Duodenal mucosa (tissue), 2 donors: ENCODE data around the gene LSMEM2.
"Not testable (repeated sequence)": the region's sequence is repeated elsewhere in the genome, so short reads cannot be mapped to it uniquely, and the experiment has no call there.

Experiments used
- H3K27ac ChIP-seq: one replicate; pipeline ENCODE4 v1.7.0; 2013; ENCODE audit warnings: low read depth, low read length
- H3K27me3 ChIP-seq, 2 donors: one replicate each; pipeline ENCODE4 v1.7.0; 2013; ENCODE audit warnings: low read length in 2 of 2, control low read depth in 1 of 2; ENCODE audit not compliant: insufficient read depth in 2 of 2, control insufficient read depth in 1 of 2
- H3K36me3 ChIP-seq, 2 donors: one replicate each; pipeline ENCODE4 v1.7.0; 2013; ENCODE audit warnings: low read length in 2 of 2, control low read depth in 1 of 2; ENCODE audit not compliant: insufficient read depth in 2 of 2, control insufficient read depth in 1 of 2
- H3K4me1 ChIP-seq, 2 donors: one replicate each; pipeline ENCODE4 v1.7.0; 2013; ENCODE audit warnings: low read length in 2 of 2, control low read depth in 1 of 2; ENCODE audit not compliant: insufficient read depth in 2 of 2, control insufficient read depth in 1 of 2
- H3K4me3 ChIP-seq, 2 donors: one replicate each; pipeline ENCODE4 v1.7.0; 2013; ENCODE audit warnings: low read length in 2 of 2, low read depth in 1 of 2
- H3K9ac ChIP-seq, 2 donors: one replicate each; pipeline ENCODE4 v1.7.0; 2013; ENCODE audit warnings: low read length in 2 of 2, low read depth in 1 of 2
- H3K9me3 ChIP-seq, 2 donors: one replicate each; pipeline ENCODE4 v1.7.0; 2013; ENCODE audit warnings: low read length in 2 of 2, control low read depth in 1 of 2; ENCODE audit not compliant: control insufficient read depth in 1 of 2

Gene LSMEM2

GRCh38 chr3:50256978-50257890, 21.7 kb upstream of the LSMEM2 start:
- Histone ChIP-seq H3K9me3 (no peaks in the 10 kb centered on the region), H3K4me1 (peaks cover 24 to 25% of the 10 kb centered on the region in 2 donors), H3K9ac (no peak overlapping the region), H3K27me3 (no peaks in the 10 kb centered on the region), H3K27ac (no peak overlapping the region), H3K4me3 (no peak overlapping the region), H3K36me3 (peaks cover 24 to 50% of the 10 kb centered on the region in 2 donors)

DNA sequence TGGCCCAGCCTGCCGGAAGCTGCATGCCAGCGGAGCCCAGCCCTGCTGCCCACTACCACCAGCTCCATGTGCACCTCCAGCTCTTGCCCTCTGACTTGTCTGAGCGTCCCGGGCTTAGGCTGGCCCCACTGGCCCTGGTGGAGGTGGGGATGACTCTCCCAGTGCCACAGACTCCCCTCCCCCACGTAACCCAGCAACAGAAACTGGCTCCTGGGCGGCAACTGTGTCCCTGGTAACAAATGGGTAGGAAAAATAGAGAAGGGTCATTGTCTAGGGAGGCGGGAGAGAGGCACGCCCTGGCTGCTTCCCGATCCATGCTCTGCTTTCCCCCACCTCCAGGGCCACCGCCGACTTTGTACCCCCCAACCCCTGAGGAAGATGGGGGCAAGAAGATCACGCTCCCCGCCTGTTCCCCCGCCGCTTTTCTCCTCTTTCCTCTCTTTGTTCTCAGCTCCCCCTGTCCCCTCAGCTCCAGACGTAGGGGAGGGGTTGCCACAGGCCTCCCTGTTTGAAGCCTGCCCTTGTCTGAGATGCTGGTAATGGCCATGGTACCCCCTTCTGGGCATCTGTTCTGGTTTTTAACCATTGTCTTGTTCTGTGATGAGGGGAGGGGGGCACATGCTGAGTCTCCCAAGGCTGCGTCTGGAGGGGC, 20.7 kb upstream of the LSMEM2 start:
- H3K27me3 ChIP-seq = no peaks in the 10 kb centered on the region
- H3K9me3 ChIP-seq = no peaks in the 10 kb centered on the region
- no peak overlapping the region for H3K27ac ChIP-seq
- peaks cover 19 to 41% of the 10 kb centered on the region in 2 donors for H3K36me3 ChIP-seq
- peaks cover 24 to 25% of the 10 kb centered on the region in 2 donors for H3K4me1 ChIP-seq
- no peak overlapping the region for H3K9ac ChIP-seq
- H3K4me3 ChIP-seq = no peak overlapping the region

DNA sequence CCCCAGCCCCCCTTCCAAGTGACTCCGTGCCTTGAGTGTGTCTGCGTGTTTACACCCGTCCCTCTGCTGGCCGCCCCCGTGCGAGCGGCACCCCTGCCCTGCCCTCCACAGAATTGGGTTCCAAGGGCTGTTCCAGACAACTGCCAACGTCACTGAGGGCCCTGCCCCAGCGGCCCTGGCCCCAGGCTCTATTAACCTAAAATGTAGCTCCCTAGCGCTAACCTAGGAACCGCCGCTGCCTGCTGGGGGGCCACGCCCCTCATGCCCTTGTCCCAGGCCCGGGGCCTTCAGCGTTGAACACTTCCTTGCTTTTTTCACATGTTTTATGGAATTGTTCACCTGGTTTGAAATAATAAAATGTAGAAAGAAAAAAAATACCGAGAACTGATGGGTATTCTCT, 19.9 kb upstream of the LSMEM2 start:
- peak overlapping the region; percentile 62 for H3K27ac ChIP-seq
- no peak overlapping the region for H3K4me3 ChIP-seq
- peaks cover 18 to 36% of the 10 kb centered on the region in 2 donors for H3K36me3 ChIP-seq
- no peaks in the 10 kb centered on the region for H3K27me3 ChIP-seq
- H3K4me1 ChIP-seq = peaks cover 19 to 20% of the 10 kb centered on the region in 2 donors
- H3K9me3 ChIP-seq = no peaks in the 10 kb centered on the region
- peak overlapping the region; percentile 1 to 71 for H3K9ac ChIP-seq

- Histone ChIP-seq H3K4me3 (peak overlapping the region in 1 of 2 donors; percentile 35), H3K9ac (peak overlapping the region; percentile 1 to 71), H3K36me3 (peaks cover 18 to 31% of the 10 kb centered on the region in 2 donors), H3K27ac (peak overlapping the region; percentile 62), H3K27me3 (no peaks in the 10 kb centered on the region), H3K9me3 (no peaks in the 10 kb centered on the region), H3K4me1 (peaks cover 19 to 22% of the 10 kb centered on the region in 2 donors)
These were observed 19.4 kb upstream of the LSMEM2 start for GRCh38 chr3:50259432-50260026.

DNA sequence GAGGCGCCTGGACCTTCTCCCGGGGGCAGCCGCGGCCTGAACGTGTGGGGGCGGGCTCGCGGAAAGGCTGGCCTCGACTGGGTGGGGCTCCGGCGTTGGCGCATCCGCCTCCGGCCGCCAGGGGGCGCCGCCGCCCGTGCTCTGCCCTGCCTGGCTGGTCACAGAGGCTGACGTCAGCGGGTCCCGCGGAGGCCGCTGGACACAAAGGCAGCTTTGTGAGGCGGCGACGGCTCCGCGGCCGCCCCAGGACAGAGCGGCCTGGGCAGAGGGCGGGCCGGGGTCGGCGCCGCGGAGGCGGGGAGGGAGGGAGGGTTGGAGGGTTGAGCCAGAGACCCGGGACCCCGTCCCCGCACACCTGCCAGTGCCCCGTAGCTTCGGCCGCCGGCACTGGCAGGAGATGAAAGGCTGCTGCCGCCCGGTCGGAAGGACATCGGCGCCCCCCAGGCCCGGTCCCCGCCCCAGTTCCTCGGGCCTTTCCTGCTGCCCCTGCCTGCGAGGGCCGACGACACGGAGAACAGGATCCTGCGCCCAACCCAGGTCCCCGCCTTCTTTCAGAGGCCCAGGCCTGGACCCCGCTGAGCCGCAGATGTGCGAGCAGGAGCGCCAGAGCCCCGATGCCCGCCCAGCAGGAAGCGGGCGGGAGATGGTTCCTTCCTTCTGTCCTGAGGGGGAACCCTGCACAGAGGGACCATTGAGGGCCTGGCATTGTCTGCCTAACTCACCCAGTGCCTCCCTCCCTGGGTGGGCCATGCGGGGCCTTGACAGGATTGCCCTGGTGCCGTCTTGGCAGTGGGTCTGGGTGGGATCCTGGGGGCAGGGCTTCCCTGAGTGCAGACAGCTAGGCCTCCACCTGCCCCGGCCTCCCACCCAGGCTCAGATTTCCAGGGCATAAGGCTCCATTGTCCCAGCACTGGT, 18.6 kb upstream of the LSMEM2 start:
- Histone ChIP-seq H3K36me3 (peaks cover 18 to 24% of the 10 kb centered on the region in 2 donors), H3K4me1 (peaks cover 24% of the 10 kb centered on the region in 2 donors), H3K27ac (peak overlapping the region; percentile 84)

GRCh38 chr3:50260942-50261441, 17.9 kb upstream of the LSMEM2 start:
- H3K9ac ChIP-seq = peak overlapping the region; percentile 71 to 80

More for the DNA sequence above, 18.6 kb upstream of the LSMEM2 start:
- Histone ChIP-seq H3K9me3 (no peaks in the 10 kb centered on the region), H3K9ac (peak overlapping the region; percentile 71 to 80), H3K27me3 (no peaks in the 10 kb centered on the region), H3K4me3 (peak overlapping the region; percentile 51 to 60)

DNA sequence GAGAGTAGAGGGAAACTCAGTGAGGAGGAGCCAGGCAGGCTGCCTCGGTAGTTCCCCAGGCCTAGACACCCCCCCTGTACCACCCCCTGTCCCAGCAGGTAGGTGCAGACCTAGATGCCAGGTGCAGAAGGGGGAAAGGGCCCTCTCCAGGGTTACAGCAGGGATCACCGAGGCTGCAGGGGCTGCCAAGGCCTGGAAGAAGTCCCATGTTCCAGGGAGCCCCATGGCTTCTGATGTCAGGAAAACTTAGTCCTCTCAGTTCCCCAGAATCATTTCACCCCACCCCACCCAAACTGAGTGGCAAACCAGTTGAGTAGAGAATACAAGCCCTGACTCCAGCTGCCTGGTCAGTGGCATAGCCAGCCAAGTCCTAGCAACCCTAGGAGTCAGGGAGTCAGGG, 17.4 kb upstream of the LSMEM2 start:
- Histone ChIP-seq H3K27me3 (no peaks in the 10 kb centered on the region), H3K9ac (peak overlapping the region in 1 of 2 donors; percentile 80), H3K4me1 (peaks cover 34 to 36% of the 10 kb centered on the region in 2 donors), H3K9me3 (no peaks in the 10 kb centered on the region), H3K4me3 (no peak overlapping the region), H3K27ac (no peak overlapping the region), H3K36me3 (peaks cover 13 to 17% of the 10 kb centered on the region in 2 donors)

More at GRCh38 chr3:50260942-50261441, 17.9 kb upstream of the LSMEM2 start:
- H3K4me3 ChIP-seq = peak overlapping the region; percentile 51 to 60
- H3K27ac ChIP-seq = peak overlapping the region; percentile 84
- H3K27me3 ChIP-seq = no peaks in the 10 kb centered on the region
- H3K9me3 ChIP-seq = no peaks in the 10 kb centered on the region
- H3K4me1 ChIP-seq = peaks cover 29 to 31% of the 10 kb centered on the region in 2 donors
- H3K36me3 ChIP-seq = peaks cover 18 to 22% of the 10 kb centered on the region in 2 donors

GRCh38 chr3:50262200-50262599, 16.7 kb upstream of the LSMEM2 start:
- Histone ChIP-seq H3K36me3 (peaks cover 9 to 10% of the 10 kb centered on the region in 2 donors), H3K4me1 (peaks cover 41 to 43% of the 10 kb centered on the region in 2 donors)
- not testable (repeated sequence) for H3K9me3 ChIP-seq, H3K4me3 ChIP-seq, H3K27ac ChIP-seq, H3K9ac ChIP-seq, H3K27me3 ChIP-seq

DNA sequence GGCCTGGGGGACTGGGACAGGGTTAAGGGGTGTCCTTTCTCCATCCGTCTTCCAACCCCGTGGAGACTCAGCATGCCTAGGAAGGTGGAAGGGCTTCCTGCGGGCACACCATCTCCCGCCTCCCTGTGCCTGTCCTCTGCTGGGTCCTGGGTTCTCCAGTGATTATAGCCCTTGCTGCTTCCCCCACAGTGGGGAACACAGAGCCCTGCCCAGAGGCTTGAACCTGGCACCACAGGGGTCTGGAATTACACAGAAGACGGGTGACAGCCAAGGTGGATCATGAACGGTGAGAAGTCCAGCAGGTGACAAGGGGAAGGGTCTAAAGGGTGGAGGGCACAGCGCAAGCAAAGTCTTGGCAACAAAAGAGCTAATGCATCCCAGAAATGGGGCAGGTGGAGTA, 16.1 kb upstream of the LSMEM2 start:
- H3K4me3 ChIP-seq = no peak overlapping the region
- H3K4me1 ChIP-seq = peaks cover 47 to 48% of the 10 kb centered on the region in 2 donors
- H3K36me3 ChIP-seq = peaks cover 4 to 5% of the 10 kb centered on the region in 2 donors
- no peak overlapping the region for H3K27ac ChIP-seq
- H3K9me3 ChIP-seq = no peaks in the 10 kb centered on the region
- H3K9ac ChIP-seq = no peak overlapping the region
- H3K27me3 ChIP-seq = no peaks in the 10 kb centered on the region
